Thyroid gland (tissue), 4 donors: ENCODE measurements around the gene GZMA.

Experiments used
- CTCF ChIP-seq, 6 experiments: fragments of 200-600 bp in 3 of 6; fragments of 450-650 bp in 3 of 6; sonication (generic) in 3 of 6; IDR thresholded peaks; one replicate each; pipeline ENCODE4 v1.5.1; 2016 to 2019; ENCODE audit warnings: antibody characterized with exemption in 6 of 6, mild to moderate bottlenecking in 2 of 6, inconsistent platforms in 1 of 6, moderate library complexity in 1 of 6
- POLR2A ChIP-seq, 2 donors: fragments of 450-650 bp; IDR thresholded peaks; one replicate each; pipeline ENCODE4 v1.6.1; 2017; ENCODE audit warnings: antibody characterized with exemption in 2 of 2, mild to moderate bottlenecking in 2 of 2, moderate library complexity in 1 of 2

DNA sequence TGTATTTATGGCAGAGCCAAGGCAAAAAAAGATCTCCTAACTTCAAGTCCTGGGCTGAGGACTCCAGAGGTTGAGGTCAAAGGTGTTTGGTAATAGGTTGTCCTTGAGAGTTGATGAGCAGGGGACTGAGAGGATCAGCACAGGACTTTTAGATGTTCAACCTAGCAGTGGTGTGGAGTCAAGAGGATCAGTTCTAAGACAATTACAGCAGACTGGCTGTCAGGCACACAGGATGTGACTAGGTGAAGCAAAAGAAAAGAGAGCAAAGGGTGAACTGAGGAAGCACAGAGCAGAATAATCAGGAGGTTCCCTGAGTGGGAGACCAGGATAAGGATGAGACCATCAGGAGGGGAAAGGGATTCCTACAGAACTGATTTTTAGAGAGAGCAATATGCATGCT lies 10.9 kb downstream of the GZMA start:
- no peak for TF ChIP-seq CTCF (IDR thresholded peaks at IDR 0.05)
- TF ChIP-seq POLR2A (IDR thresholded peaks at IDR 0.05) = no peak
